ENCODE results near the gene NCKAP5.

DNA sequence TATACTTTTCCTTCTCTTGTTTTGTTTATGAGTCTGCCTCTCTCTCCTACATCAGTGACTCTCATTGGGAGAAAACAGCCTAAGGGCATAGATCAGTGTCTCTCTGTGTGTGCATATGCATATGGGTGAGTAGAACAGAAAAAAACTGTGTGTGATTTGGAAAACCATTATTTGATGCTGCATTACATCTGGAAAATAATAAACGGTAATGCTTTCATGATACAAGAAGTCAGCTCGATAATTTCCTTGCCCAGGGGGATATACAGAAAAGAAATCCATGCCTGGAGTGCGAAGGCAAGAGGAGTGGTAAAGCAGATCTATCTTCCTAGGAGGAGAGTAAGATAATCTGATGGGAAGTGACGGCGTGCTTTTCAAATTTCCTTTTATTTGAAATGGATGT is 676.8 kb downstream of the NCKAP5 start:
- TF ChIP-seq, protein P1, sequence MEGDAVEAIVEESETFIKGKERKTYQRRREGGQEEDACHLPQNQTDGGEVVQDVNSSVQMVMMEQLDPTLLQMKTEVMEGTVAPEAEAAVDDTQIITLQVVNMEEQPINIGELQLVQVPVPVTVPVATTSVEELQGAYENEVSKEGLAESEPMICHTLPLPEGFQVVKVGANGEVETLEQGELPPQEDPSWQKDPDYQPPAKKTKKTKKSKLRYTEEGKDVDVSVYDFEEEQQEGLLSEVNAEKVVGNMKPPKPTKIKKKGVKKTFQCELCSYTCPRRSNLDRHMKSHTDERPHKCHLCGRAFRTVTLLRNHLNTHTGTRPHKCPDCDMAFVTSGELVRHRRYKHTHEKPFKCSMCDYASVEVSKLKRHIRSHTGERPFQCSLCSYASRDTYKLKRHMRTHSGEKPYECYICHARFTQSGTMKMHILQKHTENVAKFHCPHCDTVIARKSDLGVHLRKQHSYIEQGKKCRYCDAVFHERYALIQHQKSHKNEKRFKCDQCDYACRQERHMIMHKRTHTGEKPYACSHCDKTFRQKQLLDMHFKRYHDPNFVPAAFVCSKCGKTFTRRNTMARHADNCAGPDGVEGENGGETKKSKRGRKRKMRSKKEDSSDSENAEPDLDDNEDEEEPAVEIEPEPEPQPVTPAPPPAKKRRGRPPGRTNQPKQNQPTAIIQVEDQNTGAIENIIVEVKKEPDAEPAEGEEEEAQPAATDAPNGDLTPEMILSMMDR (IDR thresholded peaks at IDR 0.05; ENCODE audit: insufficient read depth, low read depth, low read length) = no peak
- no peak for TF ChIP-seq EZH2 (IDR thresholded peaks at IDR 0.05; ENCODE audit: insufficient read depth, low read length)
